ENCODE measurements around the gene KLHL22. TPM values are rescaled to one million over a fixed set of nuclear protein-coding genes. Genes with fewer than 3 reads are reported as not detected.
"Not testable (repeated sequence)": the region's sequence is repeated elsewhere in the genome, so short reads cannot be mapped to it uniquely, and the experiment has no call there.

The KLHL22 gene
- total and polyA plus RNA-seq, 2 donors (not counting 3 experiments of a cell fraction or from before 2014, with no cell fraction given), result 24.2 to 33.6 TPM

- Histone ChIP-seq H3K4me1 (ENCODE audit: control insufficient read depth, extremely low read depth, insufficient read depth, low read length) (no peaks in the 10 kb centered on the region), H3K9ac (replicated peaks; ENCODE audit: extremely low read depth, insufficient read depth, low read length) (no peak overlapping the region), H3K9me1 (replicated peaks; ENCODE audit: control insufficient read depth, extremely low read depth, insufficient read depth, low read length) (no peaks in the 10 kb centered on the region), H3K36me3 (ENCODE audit: control insufficient read depth in 2 of 2, extremely low read depth in 1 of 2, insufficient read depth in 2 of 2, low read length in 2 of 2) (no peaks in the 10 kb centered on the region), H2AFZ (ENCODE audit: low read depth, low read length) (peak overlapping the region; percentile 99), H3K4me2 (ENCODE audit: insufficient read depth, low read length) (peak overlapping the region; percentile 48), H3K27ac (ENCODE audit: insufficient read depth, low read depth, low read length) (no peak overlapping the region), H3K9me3 (replicated peaks; ENCODE audit: control insufficient read depth, insufficient read depth, low read length) (no peaks in the 10 kb centered on the region), H3K4me3 (replicated peaks in 1 of 3; ENCODE audit: insufficient read depth in 1 of 3, low read depth in 1 of 3, low read length in 3 of 3) (peak overlapping the region; percentile 38 to 49 (median 42)), H3K27me3 (ENCODE audit: control insufficient read depth in 2 of 2, insufficient read depth in 2 of 2, low read length in 2 of 2) (peaks cover 2 to 5% of the 10 kb centered on the region in 2 experiments), H3K79me2 (ENCODE audit: control insufficient read depth, insufficient read depth, low read length) (no peaks in the 10 kb centered on the region), H4K20me1 (replicated peaks; ENCODE audit: control insufficient read depth, extremely low read depth, insufficient read depth, low read length) (no peaks in the 10 kb centered on the region)
- FAIRE-seq (peak; percentile 68), DNase-seq (ENCODE audit: low read depth, low spot score) (peak; percentile 83)
- TF ChIP-seq GATA2 (IDR thresholded peaks at IDR 0.05; ENCODE audit: insufficient read depth, insufficient read length, low read depth, low read length) (no peak), CTCF (IDR thresholded peaks at IDR 0.05; ENCODE audit: extremely low read depth in 1 of 2, insufficient read depth in 1 of 2, low read depth in 1 of 2, low read length in 2 of 2) (peak; percentile 82 to 92), POLR2A (IDR thresholded peaks at IDR 0.05; ENCODE audit: low read depth, low read length) (no peak), POLR2AphosphoS5 (IDR thresholded peaks at IDR 0.05; ENCODE audit: insufficient read depth, low read depth, low read length) (no peak)
- dilution Hi-C loops (cut with MboI; ENCODE audit: extremely low pct_ligation_motif_present, low sequenced_read_pairs), result no loop called here
- no TSS peak for BruUV-seq (replicated peaks)
- intact Hi-C loops (cut with micrococcal nuclease), result loop anchor here (1.0 kb wide), 2 partner anchors 38 to 78 kb away; no protein-coding TSS in a partner anchor
- ChIA-PET CTCF (interaction anchor here (0.6 to 4.3 kb wide), 57 partner anchors 9 to 368 kb away, joined by 3 to 337 read pairs (median 5); partner anchors contain the start of genes DGCR6L, KLHL22, MED15 and ZNF74), POLR2A (interaction anchor here (0.7 to 1.0 kb wide), 4 partner anchors 14 to 39 kb away, joined by 7 to 13 read pairs (median 9); no protein-coding TSS in a partner anchor)
These were observed 77.3 kb downstream of the KLHL22 start for GRCh38 chr22:20418211-20418788.

GRCh38 chr22:20415699-20416098 is 79.9 kb downstream of the KLHL22 start:
- H3K27me3 ChIP-seq (ENCODE audit: control insufficient read depth in 2 of 2, insufficient read depth in 2 of 2, low read length in 2 of 2); H3K36me3 ChIP-seq (ENCODE audit: control insufficient read depth in 2 of 2, extremely low read depth in 1 of 2, insufficient read depth in 2 of 2, low read length in 2 of 2); H3K9me1 ChIP-seq (replicated peaks; ENCODE audit: control insufficient read depth, extremely low read depth, insufficient read depth, low read length); H3K9ac ChIP-seq (replicated peaks; ENCODE audit: extremely low read depth, insufficient read depth, low read length); BruUV-seq (replicated peaks); H3K27ac ChIP-seq (ENCODE audit: insufficient read depth, low read depth, low read length); FAIRE-seq; H3K4me1 ChIP-seq (ENCODE audit: control insufficient read depth, extremely low read depth, insufficient read depth, low read length); H3K79me2 ChIP-seq (ENCODE audit: control insufficient read depth, insufficient read depth, low read length); H3K9me3 ChIP-seq (replicated peaks; ENCODE audit: control insufficient read depth, insufficient read depth, low read length); DNase-seq (ENCODE audit: low read depth, low spot score); H2AFZ ChIP-seq (ENCODE audit: low read depth, low read length); H4K20me1 ChIP-seq (replicated peaks; ENCODE audit: control insufficient read depth, extremely low read depth, insufficient read depth, low read length); intact Hi-C loops (cut with micrococcal nuclease); H3K4me2 ChIP-seq (ENCODE audit: insufficient read depth, low read length); dilution Hi-C loops (cut with MboI; ENCODE audit: extremely low pct_ligation_motif_present, low sequenced_read_pairs); POLR2A ChIA-PET; H3K4me3 ChIP-seq (replicated peaks in 1 of 3; ENCODE audit: insufficient read depth in 1 of 3, low read depth in 1 of 3, low read length in 3 of 3): not testable (repeated sequence)
- CTCF ChIA-PET, result interaction anchor here (4.3 kb wide), 1 partner anchor 39 kb away, joined by 337 read pairs; no protein-coding TSS in a partner anchor

GRCh38 chr22:20415241-20415640 is 80.4 kb downstream of the KLHL22 start:
- H3K9me3 ChIP-seq (replicated peaks; ENCODE audit: control insufficient read depth, insufficient read depth, low read length); intact Hi-C loops (cut with micrococcal nuclease); dilution Hi-C loops (cut with MboI; ENCODE audit: extremely low pct_ligation_motif_present, low sequenced_read_pairs); H4K20me1 ChIP-seq (replicated peaks; ENCODE audit: control insufficient read depth, extremely low read depth, insufficient read depth, low read length); BruUV-seq (replicated peaks); H3K27ac ChIP-seq (ENCODE audit: insufficient read depth, low read depth, low read length); H3K4me1 ChIP-seq (ENCODE audit: control insufficient read depth, extremely low read depth, insufficient read depth, low read length); DNase-seq (ENCODE audit: low read depth, low spot score); H3K4me3 ChIP-seq (replicated peaks in 1 of 3; ENCODE audit: insufficient read depth in 1 of 3, low read depth in 1 of 3, low read length in 3 of 3); H3K9me1 ChIP-seq (replicated peaks; ENCODE audit: control insufficient read depth, extremely low read depth, insufficient read depth, low read length); H3K27me3 ChIP-seq (ENCODE audit: control insufficient read depth in 2 of 2, insufficient read depth in 2 of 2, low read length in 2 of 2); H2AFZ ChIP-seq (ENCODE audit: low read depth, low read length); H3K36me3 ChIP-seq (ENCODE audit: control insufficient read depth in 2 of 2, extremely low read depth in 1 of 2, insufficient read depth in 2 of 2, low read length in 2 of 2); H3K9ac ChIP-seq (replicated peaks; ENCODE audit: extremely low read depth, insufficient read depth, low read length); FAIRE-seq; H3K4me2 ChIP-seq (ENCODE audit: insufficient read depth, low read length); POLR2A ChIA-PET; H3K79me2 ChIP-seq (ENCODE audit: control insufficient read depth, insufficient read depth, low read length): not testable (repeated sequence)
- CTCF ChIA-PET, result interaction anchor here (4.3 kb wide), 1 partner anchor 40 kb away, joined by 337 read pairs; no protein-coding TSS in a partner anchor

All from endothelial cell of umbilical vein (primary cell).